Smooth muscle cell (in vitro differentiated cells): ENCODE data around the gene TTC28. TPM values are rescaled to one million over a fixed set of nuclear protein-coding genes. Genes with fewer than 3 reads are reported as not detected.

ENCODE experiments used
- DNase-seq: peaks from one replicate; lab custom pipeline; 2025; ENCODE audit not compliant: unreplicated experiment; lab: John Stamatoyannopoulos, UW
- H2AFZ ChIP-seq: fragments of 200-600 bp; sonication (generic); 2 replicates; pipeline ENCODE4 v1.6.0; 2016; ENCODE audit warnings: antibody characterized with exemption, low read depth, mild to moderate bottlenecking
- H3F3A ChIP-seq: fragments of 200-600 bp; sonication (generic); 2 replicates; pipeline ENCODE4 v1.6.0; 2017; ENCODE audit warnings: antibody characterized with exemption, low read depth
- H3K27ac ChIP-seq: fragments of 200-600 bp; sonication (generic); 2 replicates; pipeline ENCODE4 v1.5.1; 2016; ENCODE audit warnings: low read depth, mild to moderate bottlenecking
- H3K27me3 ChIP-seq: fragments of 200-600 bp; sonication (generic); 2 replicates; pipeline ENCODE4 v1.6.1; 2016; ENCODE audit warnings: low read depth, mild to moderate bottlenecking
- H3K36me3 ChIP-seq: fragments of 200-600 bp; sonication (generic); 2 replicates; pipeline ENCODE4 v1.5.1; 2016; ENCODE audit warnings: low read depth
- H3K4me1 ChIP-seq: fragments of 200-600 bp; sonication (generic); 2 replicates; pipeline ENCODE4 v1.5.1; 2016; ENCODE audit warnings: low read depth
- H3K4me2 ChIP-seq: fragments of 200-600 bp; sonication (generic); 2 replicates; pipeline ENCODE4 v1.6.0; 2016; ENCODE audit warnings: mild to moderate bottlenecking
- H3K4me3 ChIP-seq: fragments of 200-600 bp; sonication (generic); 2 replicates; pipeline ENCODE4 v1.5.1; 2016; ENCODE audit warnings: mild to moderate bottlenecking
- H3K79me2 ChIP-seq: fragments of 200-600 bp; sonication (generic); 2 replicates; pipeline ENCODE4 v1.6.0; 2016; ENCODE audit warnings: low read depth, mild to moderate bottlenecking
- H3K9ac ChIP-seq: fragments of 200-600 bp; sonication (generic); 2 replicates; pipeline ENCODE4 v1.6.0; 2016; ENCODE audit warnings: low read depth
- H3K9me3 ChIP-seq: fragments of 200-600 bp; sonication (generic); replicated peaks from 2 replicates; pipeline ENCODE4 v1.5.1; 2016; ENCODE audit warnings: low read depth
- H4K20me1 ChIP-seq: fragments of 200-600 bp; sonication (generic); 2 replicates; pipeline ENCODE4 v1.6.0; 2016; ENCODE audit warnings: low read depth
- WGBS: methylation state at CpG from one replicate; pipeline ENCODE4 v1.1.7; 2016; ENCODE audit warnings: low lambda C conversion rate; 5-methylcytosine and 5-hydroxymethylcytosine counted together
- polyA plus RNA-seq: library from polyadenylated mRNA; unstranded; fragments of >200 nt; fragmentation: Nextera tagmentation; extraction: Ambion mirVana; gene quantifications from 2 replicates; pipeline ENCODE4 v1.2.1, GENCODE V29; 2016
- total RNA-seq: library from RNA; depleted of rRNA; stranded (reverse); fragments of >200 nt; gene quantifications from 2 replicates; pipeline ENCODE4 v1.2.3, GENCODE V29; 2014
- TF ChIP-seq, protein P1 (sequence below): fragments of 200-600 bp; sonication (generic); IDR thresholded peaks from 2 replicates; pipeline ENCODE4 v1.5.1; 2017; ENCODE audit warnings: borderline replicate concordance, mild to moderate bottlenecking, antibody characterized with exemption; ENCODE audit not compliant: insufficient read depth, poor library complexity, severe bottlenecking

The TTC28 gene
- total and polyA plus RNA-seq, 2 experiments from 2014 or later = 6.3 to 17.9 TPM

DNA sequence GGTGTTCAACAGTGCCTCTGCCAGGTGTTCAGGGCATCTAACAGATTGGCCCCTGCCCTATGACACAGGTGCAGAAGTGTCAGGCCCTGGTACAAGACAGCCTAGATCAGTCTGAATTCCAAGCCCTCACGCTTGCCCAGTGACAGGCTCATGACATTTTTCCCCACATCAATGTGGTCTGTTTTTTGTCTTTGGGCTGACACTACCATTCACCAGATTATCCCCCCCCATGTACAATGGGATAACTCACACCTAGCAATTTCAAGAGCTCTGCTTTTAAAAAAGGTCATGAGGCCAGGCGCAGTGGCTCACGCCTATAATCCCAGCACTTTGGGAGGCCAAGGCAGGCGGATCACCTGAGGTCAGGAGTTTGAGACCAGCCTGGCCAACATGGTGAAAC lies 605.1 kb downstream of the TTC28 start:
- TF ChIP-seq, protein P1, sequence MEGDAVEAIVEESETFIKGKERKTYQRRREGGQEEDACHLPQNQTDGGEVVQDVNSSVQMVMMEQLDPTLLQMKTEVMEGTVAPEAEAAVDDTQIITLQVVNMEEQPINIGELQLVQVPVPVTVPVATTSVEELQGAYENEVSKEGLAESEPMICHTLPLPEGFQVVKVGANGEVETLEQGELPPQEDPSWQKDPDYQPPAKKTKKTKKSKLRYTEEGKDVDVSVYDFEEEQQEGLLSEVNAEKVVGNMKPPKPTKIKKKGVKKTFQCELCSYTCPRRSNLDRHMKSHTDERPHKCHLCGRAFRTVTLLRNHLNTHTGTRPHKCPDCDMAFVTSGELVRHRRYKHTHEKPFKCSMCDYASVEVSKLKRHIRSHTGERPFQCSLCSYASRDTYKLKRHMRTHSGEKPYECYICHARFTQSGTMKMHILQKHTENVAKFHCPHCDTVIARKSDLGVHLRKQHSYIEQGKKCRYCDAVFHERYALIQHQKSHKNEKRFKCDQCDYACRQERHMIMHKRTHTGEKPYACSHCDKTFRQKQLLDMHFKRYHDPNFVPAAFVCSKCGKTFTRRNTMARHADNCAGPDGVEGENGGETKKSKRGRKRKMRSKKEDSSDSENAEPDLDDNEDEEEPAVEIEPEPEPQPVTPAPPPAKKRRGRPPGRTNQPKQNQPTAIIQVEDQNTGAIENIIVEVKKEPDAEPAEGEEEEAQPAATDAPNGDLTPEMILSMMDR = no peak
- H3K36me3 ChIP-seq = no peaks in the 10 kb centered on the region
- no peak for DNase-seq
- no peaks in the 10 kb centered on the region for H4K20me1 ChIP-seq
- H3K4me3 ChIP-seq = no peak overlapping the region
- H3K9me3 ChIP-seq = no peaks in the 10 kb centered on the region
- no peak overlapping the region for H3K9ac ChIP-seq
- H3K27me3 ChIP-seq = no peaks in the 10 kb centered on the region
- 78% methylated on average over 4 of the region's 4 CpGs for WGBS
- H3K27ac ChIP-seq = no peak overlapping the region
- no peak overlapping the region for H2AFZ ChIP-seq
- no peaks in the 10 kb centered on the region for H3K79me2 ChIP-seq
- peaks cover under 1% of the 10 kb centered on the region for H3K4me1 ChIP-seq
- no peak overlapping the region for H3K4me2 ChIP-seq
- peaks cover 4% of the 10 kb centered on the region for H3F3A ChIP-seq

DNA sequence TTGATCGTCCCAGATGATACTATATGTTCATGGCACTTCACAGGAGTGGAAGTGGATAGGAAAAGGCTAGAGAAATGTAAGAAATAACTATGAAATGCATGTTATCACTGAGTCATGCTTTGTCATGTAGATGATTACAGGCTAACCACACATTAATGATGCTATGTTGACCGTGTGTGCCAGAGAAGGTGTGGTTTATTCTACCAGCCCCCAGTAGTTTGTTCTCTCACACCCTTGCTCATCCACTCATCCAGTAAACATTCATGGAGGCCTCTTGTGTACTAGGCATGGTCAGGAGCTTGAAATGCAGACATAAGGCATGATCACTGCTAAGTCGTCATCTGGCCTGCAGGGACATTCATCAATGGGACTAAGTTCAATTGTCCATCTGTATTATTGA lies 607.6 kb downstream of the TTC28 start:
- Histone ChIP-seq H3K9me3 (no peaks in the 10 kb centered on the region), H3K27me3 (no peaks in the 10 kb centered on the region), H3K27ac (no peak overlapping the region), H2AFZ (no peak overlapping the region), H4K20me1 (no peaks in the 10 kb centered on the region), H3K36me3 (no peaks in the 10 kb centered on the region), H3K4me3 (no peak overlapping the region), H3K4me2 (no peak overlapping the region), H3K79me2 (no peaks in the 10 kb centered on the region), H3F3A (peaks cover 7% of the 10 kb centered on the region), H3K4me1 (peaks cover 9% of the 10 kb centered on the region), H3K9ac (no peak overlapping the region)
- DNase-seq = no peak
- 86% methylated on average over 3 of the region's 3 CpGs for WGBS
- TF ChIP-seq, protein P1 = no peak

DNA sequence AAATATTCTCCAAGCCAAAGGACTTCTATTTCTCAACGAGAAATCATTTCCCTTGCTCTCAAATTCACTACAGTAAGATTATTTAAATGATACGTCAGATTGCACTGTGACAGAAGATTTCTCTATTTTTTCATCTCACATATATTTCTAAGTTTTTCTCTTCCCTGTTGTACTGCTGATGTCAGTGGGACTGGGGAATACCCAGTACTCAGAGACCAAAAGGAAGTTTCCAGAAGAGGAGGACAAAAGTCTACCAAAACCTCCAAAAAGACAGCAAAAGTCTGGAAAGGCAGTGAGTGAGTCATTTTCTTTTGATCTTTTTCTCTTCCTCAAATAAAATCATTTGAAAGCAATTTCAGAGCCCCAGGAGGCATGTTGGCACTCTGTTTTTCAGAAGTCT lies 610.8 kb downstream of the TTC28 start:
- 92% methylated on average over 2 of the region's 2 CpGs for WGBS

DNA sequence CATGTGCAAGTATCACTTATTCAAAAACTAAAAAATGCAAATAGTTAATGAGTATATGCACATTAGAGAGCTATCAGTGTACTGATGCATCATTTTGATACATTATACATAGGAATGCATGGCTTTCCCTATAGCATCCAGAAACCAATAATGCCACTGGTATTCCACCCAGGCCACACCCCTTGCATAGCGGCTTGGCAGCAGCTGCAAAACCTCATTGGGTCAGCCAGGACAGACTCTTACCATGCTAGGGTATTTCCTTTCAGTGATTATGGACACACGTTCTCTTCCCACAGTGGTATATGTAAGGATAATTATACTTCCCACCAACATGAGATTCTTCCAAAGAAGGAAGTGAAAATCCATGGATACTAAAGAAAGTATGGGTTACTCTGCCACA lies 614.7 kb downstream of the TTC28 start:
- no peak overlapping the region for H3K4me2 ChIP-seq
- no peak overlapping the region for H3K9ac ChIP-seq
- H3K27ac ChIP-seq = no peak overlapping the region
- H3K79me2 ChIP-seq = no peaks in the 10 kb centered on the region
- H2AFZ ChIP-seq = no peak overlapping the region
- TF ChIP-seq, protein P1 = no peak
- peaks cover 9% of the 10 kb centered on the region for H3K4me1 ChIP-seq
- H3F3A ChIP-seq = peaks cover 3% of the 10 kb centered on the region
- no peak for DNase-seq
- H3K9me3 ChIP-seq = no peaks in the 10 kb centered on the region
- no peaks in the 10 kb centered on the region for H3K27me3 ChIP-seq
- WGBS = 70% methylated on average over 2 of the region's 2 CpGs
- H3K36me3 ChIP-seq = no peaks in the 10 kb centered on the region
- H4K20me1 ChIP-seq = no peaks in the 10 kb centered on the region
- H3K4me3 ChIP-seq = no peak overlapping the region

More for the DNA sequence above, 610.8 kb downstream of the TTC28 start:
- Histone ChIP-seq H3K9me3 (no peaks in the 10 kb centered on the region), H3K9ac (peak overlapping the region; percentile 26), H3K27me3 (no peaks in the 10 kb centered on the region), H3K27ac (peak overlapping the region; percentile 87), H3K4me3 (no peak overlapping the region), H3K36me3 (no peaks in the 10 kb centered on the region), H4K20me1 (no peaks in the 10 kb centered on the region), H2AFZ (no peak overlapping the region), H3K4me1 (peaks cover 9% of the 10 kb centered on the region), H3F3A (peaks cover 3% of the 10 kb centered on the region), H3K79me2 (no peaks in the 10 kb centered on the region), H3K4me2 (peak overlapping the region; percentile 63)
- DNase-seq = no peak
- TF ChIP-seq, protein P1 = no peak
